ENCODE results near the gene MEI4. TPM values are rescaled to one million over a fixed set of nuclear protein-coding genes. Genes with fewer than 3 reads are reported as not detected.

Gene MEI4
- total RNA-seq, result 1 to 10 TPM; 2.1 to 3.3 TPM

GRCh38 chr6:77652739-77653138 lies at the start of gene MEI4:
MEI4 (plus strand) TSS chr6:77653039; CDS start chr6:77690672, 37,633 bp downstream.
- intact Hi-C loops (cut with DNase I), result no loop called here
- Histone ChIP-seq H3K36me3 (replicated peaks in 1 of 2; ENCODE audit: insufficient read depth in 1 of 2, low read depth in 2 of 2) (no peaks in the 10 kb centered on the region), H3K9me3 (no peaks in the 10 kb centered on the region), H3K4me1 (peaks cover 6% of the 10 kb centered on the region), H3K27me3 (no peaks in the 10 kb centered on the region), H3K27ac (no peak within 1 kb of the TSS), H3K4me3 (no peak within 1 kb of the TSS)
- WGBS, 2 donors, result 69 to 87% methylated on average over 2 of the region's 2 CpGs
- DNase-seq, result no peak
- no peak for ATAC-seq
- no peak for TF ChIP-seq CTCF (IDR thresholded peaks at IDR 0.05)

- ATAC-seq (no peak), DNase-seq (no peak)
- intact Hi-C loops (cut with DNase I), result no loop called here
- H3K9me3 ChIP-seq, result no peaks in the 10 kb centered on the region
- 41 to 49% methylated on average over 4 of the region's 4 CpGs for WGBS, 2 donors
- H3K27ac ChIP-seq, result no peak overlapping the region
- H3K36me3 ChIP-seq (replicated peaks in 1 of 2; ENCODE audit: insufficient read depth in 1 of 2, low read depth in 2 of 2), result no peaks in the 10 kb centered on the region
- TF ChIP-seq CTCF (IDR thresholded peaks at IDR 0.05) (no peak), POLR2A (IDR thresholded peaks at IDR 0.05) (no peak)
- H3K27me3 ChIP-seq, result no peaks in the 10 kb centered on the region
- H3K4me3 ChIP-seq, result no peak overlapping the region
- H3K4me1 ChIP-seq, result no peaks in the 10 kb centered on the region
Observed at GRCh38 chr6:77604476-77604875, 48.4 kb upstream of the MEI4 start.

GRCh38 chr6:77607004-77607403 lies 45.8 kb upstream of the MEI4 start:
- WGBS, 2 donors, result 67 to 71% methylated on average over 5 of the region's 5 CpGs
- H3K4me1 ChIP-seq, result no peaks in the 10 kb centered on the region
- H3K27me3 ChIP-seq, result no peaks in the 10 kb centered on the region
- intact Hi-C loops (cut with DNase I), result no loop called here
- DNase-seq (no peak), ATAC-seq (no peak)
- H3K9me3 ChIP-seq, result no peaks in the 10 kb centered on the region
- no peak overlapping the region for H3K4me3 ChIP-seq
- H3K36me3 ChIP-seq (replicated peaks in 1 of 2; ENCODE audit: insufficient read depth in 1 of 2, low read depth in 2 of 2), result no peaks in the 10 kb centered on the region
- TF ChIP-seq POLR2A (IDR thresholded peaks at IDR 0.05), result no peak
- no peak for TF ChIP-seq CTCF (IDR thresholded peaks at IDR 0.05)
- no peak overlapping the region for H3K27ac ChIP-seq

- no peak for TF ChIP-seq POLR2A (IDR thresholded peaks at IDR 0.05)
- Histone ChIP-seq H3K36me3 (replicated peaks in 1 of 2; ENCODE audit: insufficient read depth in 1 of 2, low read depth in 2 of 2) (no peaks in the 10 kb centered on the region), H3K27me3 (no peaks in the 10 kb centered on the region), H3K4me1 (no peaks in the 10 kb centered on the region), H3K27ac (no peak overlapping the region), H3K9me3 (no peaks in the 10 kb centered on the region), H3K4me3 (no peak overlapping the region)
- DNase-seq (no peak), ATAC-seq (no peak)
- 82 to 91% methylated on average over 1 of the region's 1 CpG for WGBS, 2 donors
- intact Hi-C loops (cut with DNase I), result no loop called here
Observed at GRCh38 chr6:77609106-77609505, 43.7 kb upstream of the MEI4 start.

- H3K36me3 ChIP-seq (replicated peaks in 1 of 2; ENCODE audit: insufficient read depth in 1 of 2, low read depth in 2 of 2), result no peaks in the 10 kb centered on the region
Observed at GRCh38 chr6:77619114-77619513, 33.7 kb upstream of the MEI4 start.

More at GRCh38 chr6:77619114-77619513, 33.7 kb upstream of the MEI4 start:
- 41 to 61% methylated on average over 2 of the region's 2 CpGs for WGBS, 2 donors
- DNase-seq (no peak), ATAC-seq (no peak)
- Histone ChIP-seq H3K27ac (no peak overlapping the region), H3K9me3 (peaks cover 0 to 7% (median 0%) of the 10 kb centered on the region in 3 donors), H3K4me1 (no peaks in the 10 kb centered on the region), H3K4me3 (no peak overlapping the region), H3K27me3 (no peaks in the 10 kb centered on the region)
- no peak for TF ChIP-seq CTCF (IDR thresholded peaks at IDR 0.05)
- intact Hi-C loops (cut with DNase I), result no loop called here
